HAP-1 (cell line): ENCODE results near the gene RIMBP2.

ENCODE experiments used
- DNase-seq, 2 experiments: peaks; one replicate each; pipeline ENCODE4 v3.0.0-alpha.2; 2016 to 2020; ENCODE audit warnings: low spot score in 2 of 2
- H3K27me3 ChIP-seq: fragments of 250-450 bp; sonication (Bioruptor Pico); 2 replicates; pipeline ENCODE4 v1.5.1; 2020; ENCODE audit warnings: low read depth, mild to moderate bottlenecking, moderate library complexity
- H3K36me3 ChIP-seq: fragments of 250-450 bp; sonication (Bioruptor Pico); replicated peaks from 2 replicates; pipeline ENCODE4 v1.5.1; 2020; ENCODE audit warnings: mild to moderate bottlenecking
- H3K4me1 ChIP-seq: fragments of 250-450 bp; sonication (Bioruptor Pico); 2 replicates; pipeline ENCODE4 v1.5.1; 2020; ENCODE audit warnings: mild to moderate bottlenecking
- H3K4me3 ChIP-seq: fragments of 250-450 bp; sonication (Bioruptor Pico); 2 replicates; pipeline ENCODE4 v1.5.1; 2020; ENCODE audit warnings: mild to moderate bottlenecking, moderate library complexity
- H3K9me3 ChIP-seq: fragments of 250-450 bp; sonication (Bioruptor Pico); 2 replicates; pipeline ENCODE4 v1.5.1; 2020; ENCODE audit warnings: mild to moderate bottlenecking, moderate library complexity
- in situ Hi-C: fragments of 300-500 bp; cut with MboI; formaldehyde crosslinking; loops from 3 replicates; pipeline ENCODE4 v1.14.3; 2020; ENCODE audit warnings: low sequenced_read_pairs, inconsistent platforms, mixed read lengths

RIMBP2 gene

GRCh38 chr12:130465626-130466025, 250.5 kb downstream of the RIMBP2 start:
- DNase-seq: no peak
- no peaks in the 10 kb centered on the region for H3K9me3 ChIP-seq
- no peaks in the 10 kb centered on the region for H3K36me3 ChIP-seq
- H3K4me1 ChIP-seq: no peaks in the 10 kb centered on the region
- no peaks in the 10 kb centered on the region for H3K27me3 ChIP-seq
- in situ Hi-C loops: no loop called here
- no peak overlapping the region for H3K4me3 ChIP-seq

GRCh38 chr12:130465046-130465445, 251.1 kb downstream of the RIMBP2 start:
- Histone ChIP-seq H3K36me3 (no peaks in the 10 kb centered on the region), H3K4me1 (no peaks in the 10 kb centered on the region), H3K4me3 (no peak overlapping the region), H3K9me3 (no peaks in the 10 kb centered on the region), H3K27me3 (no peaks in the 10 kb centered on the region)
- no peak for DNase-seq
- in situ Hi-C loops: no loop called here

- Histone ChIP-seq H3K4me3 (no peak overlapping the region), H3K36me3 (no peaks in the 10 kb centered on the region), H3K4me1 (no peaks in the 10 kb centered on the region), H3K27me3 (no peaks in the 10 kb centered on the region), H3K9me3 (no peaks in the 10 kb centered on the region)
- no peak for DNase-seq
- in situ Hi-C loops: no loop called here
Measured at GRCh38 chr12:130463818-130464670, 252.1 kb downstream of the RIMBP2 start.

GRCh38 chr12:130463275-130463658, 252.8 kb downstream of the RIMBP2 start:
- no peaks in the 10 kb centered on the region for H3K9me3 ChIP-seq
- no peak overlapping the region for H3K4me3 ChIP-seq
- in situ Hi-C loops: no loop called here

GRCh38 chr12:130462558-130463274, 253.4 kb downstream of the RIMBP2 start:
- no peaks in the 10 kb centered on the region for H3K27me3 ChIP-seq
- in situ Hi-C loops: no loop called here
- H3K4me3 ChIP-seq: no peak overlapping the region
- H3K9me3 ChIP-seq: no peaks in the 10 kb centered on the region
- no peak for DNase-seq
- H3K36me3 ChIP-seq: no peaks in the 10 kb centered on the region
- H3K4me1 ChIP-seq: no peaks in the 10 kb centered on the region

More at GRCh38 chr12:130463275-130463658, 252.8 kb downstream of the RIMBP2 start:
- no peak for DNase-seq
- H3K27me3 ChIP-seq: no peaks in the 10 kb centered on the region
- no peaks in the 10 kb centered on the region for H3K36me3 ChIP-seq
- no peaks in the 10 kb centered on the region for H3K4me1 ChIP-seq

- Histone ChIP-seq H3K9me3 (no peaks in the 10 kb centered on the region), H3K36me3 (no peaks in the 10 kb centered on the region), H3K4me3 (no peak overlapping the region), H3K4me1 (no peaks in the 10 kb centered on the region), H3K27me3 (no peaks in the 10 kb centered on the region)
- in situ Hi-C loops: no loop called here
- no peak for DNase-seq
Measured at GRCh38 chr12:130461839-130462557, 254.1 kb downstream of the RIMBP2 start.

GRCh38 chr12:130461447-130461815, 254.7 kb downstream of the RIMBP2 start:
- no peaks in the 10 kb centered on the region for H3K9me3 ChIP-seq
- H3K4me1 ChIP-seq: no peaks in the 10 kb centered on the region
- in situ Hi-C loops: no loop called here
- no peak for DNase-seq
- H3K4me3 ChIP-seq: no peak overlapping the region
- no peaks in the 10 kb centered on the region for H3K36me3 ChIP-seq
- no peaks in the 10 kb centered on the region for H3K27me3 ChIP-seq

GRCh38 chr12:130460611-130461446, 255.3 kb downstream of the RIMBP2 start:
- Histone ChIP-seq H3K4me3 (no peak overlapping the region), H3K9me3 (no peaks in the 10 kb centered on the region), H3K4me1 (no peaks in the 10 kb centered on the region), H3K27me3 (no peaks in the 10 kb centered on the region), H3K36me3 (no peaks in the 10 kb centered on the region)
- in situ Hi-C loops: no loop called here
- no peak for DNase-seq

- no peaks in the 10 kb centered on the region for H3K4me1 ChIP-seq
Measured at GRCh38 chr12:130459916-130460315, 256.2 kb downstream of the RIMBP2 start.

GRCh38 chr12:130458341-130458740, 257.8 kb downstream of the RIMBP2 start:
- H3K27me3 ChIP-seq: no peaks in the 10 kb centered on the region

More at GRCh38 chr12:130459916-130460315, 256.2 kb downstream of the RIMBP2 start:
- no peak for DNase-seq
- Histone ChIP-seq H3K27me3 (no peaks in the 10 kb centered on the region), H3K36me3 (no peaks in the 10 kb centered on the region), H3K4me3 (no peak overlapping the region), H3K9me3 (no peaks in the 10 kb centered on the region)
- in situ Hi-C loops: no loop called here

GRCh38 chr12:130457215-130457614, 258.9 kb downstream of the RIMBP2 start:
- Histone ChIP-seq H3K4me1 (no peaks in the 10 kb centered on the region), H3K36me3 (no peaks in the 10 kb centered on the region), H3K27me3 (no peaks in the 10 kb centered on the region), H3K9me3 (no peaks in the 10 kb centered on the region), H3K4me3 (no peak overlapping the region)
- no peak for DNase-seq
- in situ Hi-C loops: no loop called here

More at GRCh38 chr12:130458341-130458740, 257.8 kb downstream of the RIMBP2 start:
- H3K9me3 ChIP-seq: no peaks in the 10 kb centered on the region
- no peaks in the 10 kb centered on the region for H3K4me1 ChIP-seq
- H3K4me3 ChIP-seq: no peak overlapping the region
- in situ Hi-C loops: no loop called here
- no peak for DNase-seq
- no peaks in the 10 kb centered on the region for H3K36me3 ChIP-seq

- Histone ChIP-seq H3K27me3 (no peaks in the 10 kb centered on the region), H3K4me3 (no peak overlapping the region), H3K9me3 (no peaks in the 10 kb centered on the region), H3K36me3 (no peaks in the 10 kb centered on the region), H3K4me1 (no peaks in the 10 kb centered on the region)
- DNase-seq: no peak
- in situ Hi-C loops: no loop called here
Measured at GRCh38 chr12:130456375-130457199, 259.5 kb downstream of the RIMBP2 start.
